Measurements from ENCODE around the gene ADAMTS12.

Gene ADAMTS12

GRCh38 chr5:33657804-33658440, 233.9 kb downstream of the ADAMTS12 start:
- H3K4me2 ChIP-seq (ENCODE audit: low read length, poor library complexity, severe bottlenecking), result no peak overlapping the region
- no peak overlapping the region for H3K14ac ChIP-seq (ENCODE audit: low read length in 2 of 2)
- H3K27me3 ChIP-seq (ENCODE audit: control insufficient read depth in 1 of 2, insufficient read depth in 1 of 2, low read length in 2 of 2), result no peaks in the 10 kb centered on the region
- H3K27ac ChIP-seq (ENCODE audit: low read length, poor library complexity, severe bottlenecking), result no peak overlapping the region
- H3K36me3 ChIP-seq (ENCODE audit: control insufficient read depth in 1 of 2, insufficient read depth in 2 of 2, low read depth in 1 of 2, low read length in 2 of 2), result peaks cover 10 to 86% of the 10 kb centered on the region in 2 experiments
- no peak overlapping the region for H3K9ac ChIP-seq (ENCODE audit: low read length)
- peaks cover 6% of the 10 kb centered on the region for H3K4me1 ChIP-seq (ENCODE audit: control insufficient read depth, insufficient read depth, low read depth, low read length)
- H3K23ac ChIP-seq (ENCODE audit: low read length in 2 of 2), result no peak overlapping the region
- H3K18ac ChIP-seq (ENCODE audit: low read depth in 1 of 2, low read length in 2 of 2), result no peak overlapping the region
- no peak overlapping the region for H2BK120ac ChIP-seq (ENCODE audit: low read depth, low read length)
- no peak overlapping the region for H2BK12ac ChIP-seq (ENCODE audit: low read length in 2 of 2)
- no peak overlapping the region for H2AK5ac ChIP-seq (ENCODE audit: low read length, severe bottlenecking)
- peaks cover 6% of the 10 kb centered on the region for H3K79me1 ChIP-seq (replicated peaks; ENCODE audit: low read length, poor library complexity, severe bottlenecking)
- 77% methylated on average over 5 of the region's 5 CpGs for WGBS
- no peak overlapping the region for H3K4me3 ChIP-seq (ENCODE audit: insufficient read depth in 1 of 2, low read depth in 1 of 2, low read length in 2 of 2)
- H2BK5ac ChIP-seq (ENCODE audit: low read depth, low read length, poor library complexity, severe bottlenecking), result no peak overlapping the region
- H2AFZ ChIP-seq (ENCODE audit: low read depth, low read length), result no peak overlapping the region
- no peak overlapping the region for H3K4ac ChIP-seq (ENCODE audit: low read depth in 1 of 2, low read length in 2 of 2)
- H2BK15ac ChIP-seq (ENCODE audit: low read depth, poor library complexity, severe bottlenecking), result no peak overlapping the region
- no peaks in the 10 kb centered on the region for H3K9me3 ChIP-seq (ENCODE audit: control insufficient read depth, low read length)
- no peak overlapping the region for H4K91ac ChIP-seq (ENCODE audit: low read length)
- no peak for DNase-seq
- no peak overlapping the region for H4K8ac ChIP-seq (ENCODE audit: low read length)

GRCh38 chr5:33657176-33657575, 234.6 kb downstream of the ADAMTS12 start:
- Histone ChIP-seq H2AFZ (ENCODE audit: low read depth, low read length) (no peak overlapping the region), H3K4ac (ENCODE audit: low read depth in 1 of 2, low read length in 2 of 2) (no peak overlapping the region), H3K4me2 (ENCODE audit: low read length, poor library complexity, severe bottlenecking) (no peak overlapping the region), H3K9ac (ENCODE audit: low read length) (no peak overlapping the region), H3K23ac (ENCODE audit: low read length in 2 of 2) (no peak overlapping the region), H2BK12ac (ENCODE audit: low read length in 2 of 2) (no peak overlapping the region), H3K14ac (ENCODE audit: low read length in 2 of 2) (no peak overlapping the region), H2BK5ac (ENCODE audit: low read depth, low read length, poor library complexity, severe bottlenecking) (no peak overlapping the region), H2BK120ac (ENCODE audit: low read depth, low read length) (no peak overlapping the region), H3K9me3 (ENCODE audit: control insufficient read depth, low read length) (no peaks in the 10 kb centered on the region), H3K36me3 (ENCODE audit: control insufficient read depth in 1 of 2, insufficient read depth in 2 of 2, low read depth in 1 of 2, low read length in 2 of 2) (peaks cover 10 to 91% of the 10 kb centered on the region in 2 experiments), H3K4me1 (ENCODE audit: control insufficient read depth, insufficient read depth, low read depth, low read length) (peaks cover 6% of the 10 kb centered on the region), H3K27ac (ENCODE audit: low read length, poor library complexity, severe bottlenecking) (no peak overlapping the region), H4K91ac (ENCODE audit: low read length) (no peak overlapping the region), H3K4me3 (ENCODE audit: insufficient read depth in 1 of 2, low read depth in 1 of 2, low read length in 2 of 2) (no peak overlapping the region), H2BK15ac (ENCODE audit: low read depth, poor library complexity, severe bottlenecking) (no peak overlapping the region), H3K27me3 (ENCODE audit: control insufficient read depth in 1 of 2, insufficient read depth in 1 of 2, low read length in 2 of 2) (no peaks in the 10 kb centered on the region), H2AK5ac (ENCODE audit: low read length, severe bottlenecking) (no peak overlapping the region), H3K79me1 (replicated peaks; ENCODE audit: low read length, poor library complexity, severe bottlenecking) (peaks cover 4% of the 10 kb centered on the region), H4K8ac (ENCODE audit: low read length) (no peak overlapping the region), H3K18ac (ENCODE audit: low read depth in 1 of 2, low read length in 2 of 2) (no peak overlapping the region)
- DNase-seq, result no peak

- no peak overlapping the region for H3K4me3 ChIP-seq (ENCODE audit: insufficient read depth in 1 of 2, low read depth in 1 of 2, low read length in 2 of 2)
- no peak overlapping the region for H3K4ac ChIP-seq (ENCODE audit: low read depth in 1 of 2, low read length in 2 of 2)
- H2AK5ac ChIP-seq (ENCODE audit: low read length, severe bottlenecking), result no peak overlapping the region
- no peak for DNase-seq
- no peak overlapping the region for H2BK5ac ChIP-seq (ENCODE audit: low read depth, low read length, poor library complexity, severe bottlenecking)
- peaks cover 1% of the 10 kb centered on the region for H3K79me1 ChIP-seq (replicated peaks; ENCODE audit: low read length, poor library complexity, severe bottlenecking)
- H4K8ac ChIP-seq (ENCODE audit: low read length), result no peak overlapping the region
- H3K4me1 ChIP-seq (ENCODE audit: control insufficient read depth, insufficient read depth, low read depth, low read length), result peaks cover 6% of the 10 kb centered on the region
- peaks cover 4 to 71% of the 10 kb centered on the region in 2 experiments for H3K36me3 ChIP-seq (ENCODE audit: control insufficient read depth in 1 of 2, insufficient read depth in 2 of 2, low read depth in 1 of 2, low read length in 2 of 2)
- no peaks in the 10 kb centered on the region for H3K27me3 ChIP-seq (ENCODE audit: control insufficient read depth in 1 of 2, insufficient read depth in 1 of 2, low read length in 2 of 2)
- peak overlapping the region; percentile 55 for H3K27ac ChIP-seq (ENCODE audit: low read length, poor library complexity, severe bottlenecking)
- no peak overlapping the region for H4K91ac ChIP-seq (ENCODE audit: low read length)
- no peak overlapping the region for H2BK120ac ChIP-seq (ENCODE audit: low read depth, low read length)
- H2AFZ ChIP-seq (ENCODE audit: low read depth, low read length), result no peak overlapping the region
- H3K9ac ChIP-seq (ENCODE audit: low read length), result no peak overlapping the region
- H3K14ac ChIP-seq (ENCODE audit: low read length in 2 of 2), result no peak overlapping the region
- no peak overlapping the region for H2BK15ac ChIP-seq (ENCODE audit: low read depth, poor library complexity, severe bottlenecking)
- no peaks in the 10 kb centered on the region for H3K9me3 ChIP-seq (ENCODE audit: control insufficient read depth, low read length)
- no peak overlapping the region for H3K4me2 ChIP-seq (ENCODE audit: low read length, poor library complexity, severe bottlenecking)
- 92% methylated on average over 1 of the region's 2 CpGs for WGBS
- H2BK12ac ChIP-seq (ENCODE audit: low read length in 2 of 2), result no peak overlapping the region
- no peak overlapping the region for H3K18ac ChIP-seq (ENCODE audit: low read depth in 1 of 2, low read length in 2 of 2)
- H3K23ac ChIP-seq (ENCODE audit: low read length in 2 of 2), result no peak overlapping the region
Observed at GRCh38 chr5:33650911-33651310, 240.9 kb downstream of the ADAMTS12 start.

- H3K23ac ChIP-seq (ENCODE audit: low read length in 2 of 2), result no peak overlapping the region
- H3K4me3 ChIP-seq (ENCODE audit: insufficient read depth in 1 of 2, low read depth in 1 of 2, low read length in 2 of 2), result no peak overlapping the region
- H2BK12ac ChIP-seq (ENCODE audit: low read length in 2 of 2), result no peak overlapping the region
Observed at GRCh38 chr5:33649549-33650482, 242.0 kb downstream of the ADAMTS12 start.

More at GRCh38 chr5:33649549-33650482, 242.0 kb downstream of the ADAMTS12 start:
- no peaks in the 10 kb centered on the region for H3K9me3 ChIP-seq (ENCODE audit: control insufficient read depth, low read length)
- H3K27ac ChIP-seq (ENCODE audit: low read length, poor library complexity, severe bottlenecking), result peak overlapping the region; percentile 68
- H3K18ac ChIP-seq (ENCODE audit: low read depth in 1 of 2, low read length in 2 of 2), result no peak overlapping the region
- peaks cover 1% of the 10 kb centered on the region for H3K79me1 ChIP-seq (replicated peaks; ENCODE audit: low read length, poor library complexity, severe bottlenecking)
- H3K4me1 ChIP-seq (ENCODE audit: control insufficient read depth, insufficient read depth, low read depth, low read length), result peaks cover 6% of the 10 kb centered on the region
- H3K4ac ChIP-seq (ENCODE audit: low read depth in 1 of 2, low read length in 2 of 2), result no peak overlapping the region
- H2AFZ ChIP-seq (ENCODE audit: low read depth, low read length), result no peak overlapping the region
- no peak overlapping the region for H4K91ac ChIP-seq (ENCODE audit: low read length)
- 93% methylated on average over 10 of the region's 10 CpGs for WGBS
- H3K27me3 ChIP-seq (ENCODE audit: control insufficient read depth in 1 of 2, insufficient read depth in 1 of 2, low read length in 2 of 2), result no peaks in the 10 kb centered on the region
- no peak overlapping the region for H2BK15ac ChIP-seq (ENCODE audit: low read depth, poor library complexity, severe bottlenecking)
- H3K36me3 ChIP-seq (ENCODE audit: control insufficient read depth in 1 of 2, insufficient read depth in 2 of 2, low read depth in 1 of 2, low read length in 2 of 2), result peaks cover 5 to 73% of the 10 kb centered on the region in 2 experiments
- H3K4me2 ChIP-seq (ENCODE audit: low read length, poor library complexity, severe bottlenecking), result no peak overlapping the region
- H2AK5ac ChIP-seq (ENCODE audit: low read length, severe bottlenecking), result peak overlapping the region; percentile 34
- DNase-seq, result peak; percentile 39
- H2BK120ac ChIP-seq (ENCODE audit: low read depth, low read length), result no peak overlapping the region
- peak overlapping the region; percentile 53 for H3K9ac ChIP-seq (ENCODE audit: low read length)
- H4K8ac ChIP-seq (ENCODE audit: low read length), result no peak overlapping the region
- no peak overlapping the region for H3K14ac ChIP-seq (ENCODE audit: low read length in 2 of 2)
- H2BK5ac ChIP-seq (ENCODE audit: low read depth, low read length, poor library complexity, severe bottlenecking), result no peak overlapping the region

Data from mesenchymal stem cell (in vitro differentiated cells and primary cell).